HG03575 (cell line): Measurements from ENCODE around the gene MGAT5B.
"Not testable (repeated sequence)": the region's sequence is repeated elsewhere in the genome, so short reads cannot be mapped to it uniquely, and the experiment has no call there.

Source experiments
- ATAC-seq: cut with Tn5 transposase; IDR thresholded peaks from one replicate; pipeline ENCODE4 v1.9.1; 2021; ENCODE audit not compliant: unreplicated experiment, insufficient number of reproducible peaks, low FRiP score; ENCODE audit errors: extremely low read depth

The MGAT5B gene

DNA sequence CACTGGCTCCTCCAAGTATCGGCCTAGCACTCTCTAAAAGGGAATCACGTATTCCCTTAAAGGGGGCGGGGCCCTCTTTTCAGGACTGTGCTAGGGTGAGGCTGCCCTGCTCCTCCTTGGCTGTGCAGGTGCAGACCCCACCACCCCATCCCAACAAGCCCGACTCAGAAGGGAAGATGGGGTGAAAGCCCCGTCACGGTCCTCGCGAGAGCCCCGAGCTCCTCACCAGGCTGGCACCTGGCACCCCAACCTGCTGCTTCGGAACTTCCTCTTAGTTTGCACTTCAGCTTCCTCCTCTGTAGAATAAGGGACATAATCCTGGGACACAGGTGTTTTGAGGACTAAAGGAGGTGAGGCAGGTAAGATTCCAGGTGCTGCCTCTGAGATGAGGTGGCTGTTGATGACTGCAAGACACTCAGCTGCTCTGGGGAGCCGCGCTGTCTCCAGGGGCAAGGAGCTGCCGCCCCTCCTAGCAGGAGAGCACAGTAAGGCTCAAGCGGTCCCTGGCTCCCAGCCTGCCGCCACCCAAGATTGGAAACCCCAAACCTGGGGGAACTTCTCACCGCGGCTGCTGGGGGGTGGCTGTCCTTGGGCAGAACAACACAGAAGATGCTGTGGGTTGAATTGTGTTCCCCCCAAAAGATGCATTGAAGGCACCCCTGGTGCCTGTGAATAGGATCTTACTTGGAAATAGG, 88.8 kb downstream of the MGAT5B start:
- no peak for ATAC-seq

DNA sequence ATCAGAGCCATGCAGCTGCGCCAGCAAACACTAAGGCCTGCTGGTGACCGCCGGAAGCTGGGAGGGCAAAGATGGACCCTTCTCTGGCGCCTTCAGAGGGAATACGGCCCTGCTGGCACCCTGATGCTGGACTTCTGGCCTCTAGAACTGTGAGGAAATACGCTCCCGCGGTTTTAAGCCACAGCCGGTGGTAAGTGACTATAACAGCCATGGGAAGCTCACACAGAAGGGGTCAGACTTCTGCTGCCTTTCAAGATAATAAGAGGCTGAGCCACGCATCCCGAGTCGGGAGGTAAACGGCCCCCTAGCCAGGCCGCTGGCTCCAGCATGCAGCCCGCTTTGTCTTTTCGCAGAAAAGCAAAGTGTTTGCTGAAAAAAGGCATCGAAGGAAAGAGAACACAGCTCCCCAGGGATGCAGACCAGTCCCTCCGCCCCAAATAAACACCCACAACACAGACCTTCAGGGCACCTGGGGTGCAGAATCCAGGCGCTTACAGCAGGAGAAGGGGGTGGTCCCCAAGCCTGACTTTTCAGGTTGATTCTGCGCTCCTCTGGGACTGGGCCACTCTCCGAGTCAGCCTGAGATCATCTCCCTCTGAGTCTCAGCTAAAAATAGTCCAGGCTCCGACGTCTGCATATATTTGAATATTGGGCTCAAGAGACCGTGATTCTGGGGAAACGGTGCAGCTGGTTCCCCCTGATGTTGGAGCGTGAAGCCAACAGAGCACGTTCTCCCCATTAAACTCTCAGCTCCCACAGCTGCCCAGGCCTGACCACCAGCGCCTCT, 89.7 kb downstream of the MGAT5B start:
- no peak for ATAC-seq

DNA sequence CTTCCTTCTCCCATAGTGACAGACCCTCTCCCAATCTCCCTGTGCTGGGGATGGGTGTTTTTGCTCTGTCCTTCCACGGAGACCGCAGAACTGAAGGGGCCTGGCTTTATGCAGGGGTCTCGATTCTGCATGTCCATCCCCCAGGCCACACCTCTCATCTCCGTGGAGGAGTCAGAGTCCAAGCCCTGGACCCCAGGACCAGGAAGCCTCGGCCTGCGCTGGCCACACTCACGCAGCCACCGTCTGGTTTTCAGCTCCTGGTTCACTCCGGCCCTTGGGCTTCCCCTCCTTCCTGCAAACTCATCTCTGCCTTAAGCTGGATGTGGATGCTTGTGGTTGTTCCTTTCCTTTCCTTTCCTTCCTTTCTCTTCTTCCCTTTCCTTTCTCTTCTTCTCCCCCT, 90.8 kb downstream of the MGAT5B start:
- no peak for ATAC-seq

DNA sequence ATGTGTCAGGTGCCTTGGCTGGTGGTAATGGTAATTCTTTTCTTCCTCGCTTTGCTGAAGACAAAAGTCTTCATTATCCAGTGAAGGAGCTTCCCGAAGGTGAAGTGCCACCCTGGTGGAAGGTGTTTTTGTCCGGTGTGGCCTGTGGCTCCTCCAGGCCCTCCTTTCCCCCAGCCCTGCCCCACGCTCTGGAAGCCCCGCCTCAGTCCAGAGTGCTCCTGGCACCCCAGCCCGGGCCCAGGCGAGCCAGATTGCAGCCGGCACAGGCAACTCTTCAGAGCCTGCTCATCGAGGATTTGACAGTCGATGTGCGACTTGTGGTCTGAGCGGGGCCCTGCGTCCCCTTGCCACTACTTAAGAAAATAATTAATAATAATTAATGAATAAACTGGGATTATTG, 93.7 kb downstream of the MGAT5B start:
- no peak for ATAC-seq

DNA sequence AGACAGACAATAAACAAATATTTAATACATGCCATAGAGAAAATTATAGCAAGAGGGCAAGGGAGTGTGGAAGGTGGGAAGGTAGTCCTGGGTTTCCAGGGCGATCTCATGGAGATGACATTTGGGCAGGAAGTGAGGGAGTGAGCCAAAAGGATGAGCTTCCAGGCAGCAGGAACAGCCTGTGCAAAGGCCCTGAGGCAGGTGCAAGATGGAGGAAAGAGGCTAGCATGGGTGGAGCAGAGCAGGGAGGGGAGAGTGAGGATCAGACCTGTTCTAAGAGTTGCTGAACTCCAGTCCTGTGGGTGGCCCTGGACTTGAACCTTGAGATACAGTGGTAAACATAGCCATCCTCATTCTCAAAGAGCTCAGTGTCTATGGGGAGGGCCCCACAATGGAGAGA, 94.7 kb downstream of the MGAT5B start:
- no peak for ATAC-seq

DNA sequence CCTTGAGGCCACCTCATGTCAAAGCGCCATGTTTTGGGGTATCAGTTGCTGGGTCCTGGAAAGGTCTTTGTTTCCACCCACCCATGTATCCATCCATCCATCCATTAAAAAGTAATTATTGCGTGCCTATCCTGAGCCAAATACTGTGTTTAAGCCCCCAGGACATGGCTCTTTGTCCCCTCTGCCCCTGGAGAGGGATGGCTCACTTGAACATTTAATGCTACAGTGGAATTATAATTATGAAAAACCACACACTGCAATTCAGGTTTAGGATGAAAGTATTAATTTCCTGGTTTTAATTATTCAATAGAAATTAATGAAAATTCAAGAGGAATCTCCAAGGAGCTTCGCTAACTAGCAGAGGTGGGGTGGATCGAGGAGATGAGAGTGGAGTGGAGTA, 97.8 kb downstream of the MGAT5B start:
- ATAC-seq: no peak

DNA sequence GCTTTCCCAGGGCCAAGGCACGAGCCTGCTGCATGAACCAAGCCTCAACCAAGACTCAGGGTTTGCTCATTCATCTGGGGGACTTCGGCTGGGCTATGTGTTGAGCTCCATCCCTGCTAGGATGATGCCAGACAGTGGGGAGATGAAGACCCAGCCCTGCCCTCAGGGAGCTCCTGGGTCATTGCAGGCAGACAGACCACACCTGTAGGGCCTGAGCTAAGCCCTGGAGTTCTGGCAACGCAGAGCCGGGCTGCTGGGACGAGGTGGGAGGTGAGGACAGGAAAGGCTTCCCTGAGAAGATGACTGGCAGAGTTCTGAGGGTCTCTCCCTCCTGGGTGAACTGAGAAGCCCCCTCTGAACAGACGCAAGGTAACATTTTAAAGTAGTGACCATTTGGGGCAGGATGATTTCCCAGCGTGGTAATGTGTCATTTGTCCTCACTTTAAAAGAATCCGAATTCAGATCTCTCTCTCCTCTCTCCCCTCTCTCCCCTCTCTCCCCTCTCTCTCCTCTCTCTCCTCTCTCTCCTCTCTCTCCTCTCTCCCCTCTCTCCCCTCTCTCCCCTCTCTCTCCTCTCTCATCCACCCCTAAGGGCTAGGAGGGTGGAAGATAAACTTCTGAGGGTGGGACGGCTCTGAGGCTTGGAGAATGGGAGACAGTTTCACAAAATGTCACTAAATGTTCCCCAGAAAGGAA, 98.4 kb downstream of the MGAT5B start:
- no peak for ATAC-seq

DNA sequence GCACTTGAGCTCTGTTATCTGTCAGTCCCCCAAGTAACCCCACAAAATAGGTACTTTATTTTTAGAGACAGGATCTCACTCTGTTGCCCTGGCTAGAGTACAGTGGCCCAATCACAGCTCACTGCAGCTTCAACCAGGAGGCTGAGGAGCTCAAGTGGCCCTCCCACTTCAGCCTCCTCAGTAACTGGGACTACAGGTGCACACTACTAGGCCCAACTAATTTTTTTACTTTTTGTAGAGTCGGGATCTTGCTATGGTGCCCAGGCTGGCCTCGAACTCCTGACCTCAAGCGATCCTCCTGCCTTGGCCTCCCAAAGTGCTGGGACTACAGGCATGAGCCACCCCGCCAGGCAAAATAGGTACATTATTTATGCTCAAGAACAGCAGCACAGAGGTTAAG, 99.6 kb downstream of the MGAT5B start:
- no peak for ATAC-seq

DNA sequence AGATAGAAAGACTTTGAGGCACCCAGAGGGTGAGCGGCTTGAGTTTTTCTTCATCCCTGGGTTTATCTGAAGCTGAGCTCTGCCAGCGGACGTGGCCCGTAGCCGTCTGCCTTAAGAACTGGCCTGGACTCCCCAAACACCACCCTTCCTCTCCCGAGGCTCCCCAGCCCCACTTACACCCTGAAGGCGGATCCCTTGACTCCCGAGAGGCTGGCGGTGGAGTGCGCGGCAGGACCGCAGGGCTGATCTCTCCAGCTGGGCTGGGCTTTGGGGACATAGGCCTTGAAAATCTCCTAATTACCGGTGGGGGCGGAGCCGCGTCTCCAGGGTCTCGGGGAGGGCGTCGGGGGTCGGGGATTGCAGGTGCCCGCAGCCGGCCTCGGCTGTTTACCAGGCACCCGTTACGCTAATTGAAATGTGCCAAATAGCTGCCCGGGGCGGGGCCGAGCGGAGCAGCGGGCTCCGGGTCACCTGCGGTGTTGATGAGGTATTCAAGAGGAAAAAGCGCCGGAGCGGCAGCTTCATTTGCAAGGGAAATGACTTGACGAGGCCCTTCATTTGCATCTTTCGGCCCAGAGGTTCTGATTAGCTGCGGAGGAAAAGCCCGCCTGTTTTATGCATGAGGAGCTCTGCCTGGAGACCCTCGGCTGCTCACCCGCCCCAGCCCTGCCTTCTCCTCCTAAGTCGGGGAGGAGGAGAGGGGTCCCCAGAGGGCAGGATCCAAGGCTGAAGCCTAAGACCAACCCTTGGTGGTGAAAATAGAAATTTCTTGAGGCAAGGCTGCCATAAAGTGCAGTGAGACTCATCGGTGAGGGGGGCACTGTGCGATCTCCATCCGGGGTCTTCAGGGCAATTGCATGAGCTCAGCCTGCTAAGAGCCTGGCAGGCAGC, 100.7 kb downstream of the MGAT5B start:
- ATAC-seq: no peak

DNA sequence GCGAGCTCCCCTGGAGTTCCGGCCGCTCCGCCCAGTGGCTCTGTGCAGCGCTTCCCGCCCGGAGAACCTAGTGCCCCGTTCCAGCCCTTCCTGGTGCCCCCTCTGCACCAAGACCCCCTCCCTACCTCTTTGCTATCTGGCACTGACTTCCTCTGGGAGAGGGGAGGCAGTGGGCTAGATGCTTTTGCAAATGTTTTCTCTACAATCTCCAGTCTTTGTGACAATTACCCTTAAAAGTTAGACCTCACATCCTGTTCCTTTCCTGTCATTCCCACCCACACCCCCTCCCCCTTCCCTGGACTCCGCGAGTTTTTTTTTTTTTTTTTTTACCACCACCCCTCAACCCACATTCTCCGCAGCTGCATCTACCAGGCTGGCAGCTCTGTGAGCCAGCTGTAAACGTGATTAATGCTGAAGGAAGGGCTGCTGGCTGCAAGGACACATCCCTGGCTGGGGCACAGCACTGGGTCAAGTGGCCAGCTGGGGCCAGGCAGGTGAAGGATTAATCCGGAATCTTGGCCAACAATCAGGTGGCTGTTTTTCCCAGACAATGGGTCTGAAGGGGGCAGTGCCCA, 101.5 kb downstream of the MGAT5B start:
- no peak for ATAC-seq

DNA sequence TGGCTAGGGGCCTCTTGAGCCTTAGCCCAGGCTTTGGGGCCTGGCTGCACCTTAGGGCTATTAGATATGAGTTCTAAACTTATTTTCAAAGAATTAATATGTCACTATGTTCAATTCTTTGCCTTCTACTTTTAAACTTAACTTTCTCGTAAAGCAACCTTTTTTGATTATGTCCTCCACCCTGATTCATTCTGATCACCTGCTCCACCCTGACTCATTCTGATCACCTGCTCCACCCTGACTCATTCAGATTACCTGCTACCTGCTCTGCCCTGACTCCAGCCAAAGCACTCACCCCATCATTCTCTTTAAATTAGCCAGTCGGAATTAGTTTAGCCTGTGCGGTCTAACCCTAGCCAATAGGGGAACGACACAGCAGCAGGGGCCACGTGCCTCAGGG, 102.0 kb downstream of the MGAT5B start:
- ATAC-seq: not testable (repeated sequence)

DNA sequence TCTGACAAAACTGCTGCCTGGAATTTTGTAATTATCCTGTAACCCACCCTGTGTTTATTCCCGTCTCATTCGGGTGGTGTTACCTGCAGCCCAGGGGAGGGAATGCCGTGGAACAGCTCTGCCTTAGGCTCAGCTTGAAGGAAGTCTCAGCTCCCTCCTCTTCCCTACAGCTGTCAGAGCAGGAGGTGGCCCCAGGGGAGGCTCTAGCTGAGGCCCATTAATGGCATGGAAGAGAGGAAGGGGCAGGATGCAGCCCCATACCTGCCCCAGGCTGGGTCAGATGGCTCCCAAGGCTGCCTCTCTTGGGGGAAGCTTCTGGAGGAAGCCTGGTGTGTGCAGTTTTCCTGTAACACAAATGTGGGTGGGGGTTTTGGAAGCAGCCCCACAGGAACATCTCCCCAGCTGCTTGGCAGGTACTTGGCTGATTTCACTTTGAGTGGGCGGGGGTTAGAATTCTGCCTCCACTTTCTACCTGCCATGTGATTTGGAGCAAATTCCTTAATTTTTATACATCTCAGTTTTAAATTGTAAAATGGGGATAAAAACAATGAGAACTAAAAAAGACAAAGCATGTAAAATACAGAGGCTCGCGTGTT, 103.9 kb downstream of the MGAT5B start:
- ATAC-seq: no peak

DNA sequence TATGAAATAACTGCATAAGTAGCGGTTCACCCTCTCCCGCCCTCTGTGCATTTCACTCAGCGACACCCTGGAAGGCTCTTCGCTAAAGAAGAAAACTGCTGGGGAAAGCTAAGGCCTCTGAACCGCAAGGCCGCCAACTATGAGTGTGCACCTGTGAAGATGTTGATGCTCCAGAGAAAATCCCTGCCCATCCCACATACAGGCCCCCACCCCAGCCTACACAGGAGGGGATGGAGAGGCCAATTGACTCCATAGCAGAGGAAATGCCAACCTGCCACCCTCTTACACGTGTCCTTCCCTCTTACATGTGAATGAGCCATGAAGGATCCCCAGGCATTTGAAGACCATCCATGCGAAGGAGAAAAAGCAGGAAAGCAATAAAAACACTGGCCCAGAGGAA, 104.8 kb downstream of the MGAT5B start:
- no peak for ATAC-seq

DNA sequence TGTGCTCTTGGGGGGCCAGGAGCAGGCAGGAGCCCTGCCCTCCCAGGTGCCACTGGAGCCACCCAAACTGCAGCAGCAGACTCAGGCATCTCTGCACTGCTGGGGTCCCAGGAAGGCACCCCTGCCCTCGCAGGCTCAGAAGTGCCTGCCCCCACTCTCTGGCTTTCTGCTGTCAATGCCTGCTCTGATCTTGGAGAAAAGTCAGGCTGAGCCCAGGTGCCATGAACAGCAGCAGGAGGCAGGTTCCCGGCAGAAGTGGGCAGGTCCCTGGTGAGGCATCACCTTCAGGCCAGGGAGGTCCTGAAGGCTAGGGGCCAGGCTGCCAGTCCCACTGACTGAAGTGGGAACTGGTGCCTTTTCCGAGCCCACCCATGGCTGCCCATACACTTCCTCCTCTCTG, 106.5 kb downstream of the MGAT5B start:
- no peak for ATAC-seq

DNA sequence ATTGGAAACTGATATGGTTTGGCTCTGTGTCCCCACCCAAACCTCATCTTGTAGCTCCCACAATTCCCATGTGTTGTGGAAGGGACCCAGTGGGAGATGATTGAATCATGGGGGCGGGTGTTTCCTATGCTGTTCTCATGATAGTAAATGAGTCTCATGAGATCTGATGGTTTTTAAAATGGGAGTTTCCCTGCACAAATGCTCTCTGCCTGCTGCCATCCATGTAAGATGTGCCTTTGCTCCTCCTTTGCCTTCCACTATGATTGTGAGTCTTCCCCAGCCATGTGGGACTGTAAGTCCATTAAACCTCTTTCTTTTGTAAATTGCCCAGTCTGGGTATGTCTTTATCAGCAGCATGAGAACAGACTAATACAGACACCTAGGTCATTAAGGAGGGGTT, 109.8 kb downstream of the MGAT5B start:
- ATAC-seq: not testable (repeated sequence)

DNA sequence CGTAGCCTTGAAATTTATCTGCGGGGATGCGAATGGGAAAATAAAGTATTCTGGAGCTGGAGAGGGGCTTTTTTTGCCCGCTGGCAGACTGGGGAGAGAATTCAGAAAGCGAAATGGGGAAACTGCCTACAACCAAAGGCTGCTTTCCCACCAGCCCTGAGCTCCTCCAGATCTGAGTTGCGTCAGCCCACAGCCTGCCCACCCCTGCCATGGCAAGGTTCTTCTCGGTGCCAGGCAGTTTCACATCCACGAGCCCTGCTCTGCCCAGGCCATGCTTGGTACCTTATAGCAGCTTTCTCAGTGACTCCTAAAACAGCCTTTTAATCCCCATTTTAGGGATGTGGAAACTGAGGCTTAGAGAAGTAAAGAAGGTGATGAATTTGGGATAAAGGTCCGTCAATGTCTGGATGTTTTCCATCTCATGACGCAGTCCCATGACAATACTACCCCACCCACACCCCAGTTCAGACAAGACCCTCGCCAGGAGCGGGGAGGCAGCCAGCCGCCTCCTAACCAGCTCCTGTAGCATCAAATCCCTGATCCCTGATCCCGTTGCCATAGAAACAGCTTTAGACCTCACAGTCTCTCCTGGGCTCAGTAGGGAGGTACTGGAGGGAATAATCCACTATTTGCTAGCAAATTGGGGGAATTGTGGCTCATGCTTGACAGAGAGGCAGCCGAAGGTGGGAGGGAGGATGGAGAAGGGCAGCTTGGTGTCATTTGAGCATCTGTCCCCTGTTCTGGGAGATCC, 113.5 kb downstream of the MGAT5B start:
- ATAC-seq: no peak

DNA sequence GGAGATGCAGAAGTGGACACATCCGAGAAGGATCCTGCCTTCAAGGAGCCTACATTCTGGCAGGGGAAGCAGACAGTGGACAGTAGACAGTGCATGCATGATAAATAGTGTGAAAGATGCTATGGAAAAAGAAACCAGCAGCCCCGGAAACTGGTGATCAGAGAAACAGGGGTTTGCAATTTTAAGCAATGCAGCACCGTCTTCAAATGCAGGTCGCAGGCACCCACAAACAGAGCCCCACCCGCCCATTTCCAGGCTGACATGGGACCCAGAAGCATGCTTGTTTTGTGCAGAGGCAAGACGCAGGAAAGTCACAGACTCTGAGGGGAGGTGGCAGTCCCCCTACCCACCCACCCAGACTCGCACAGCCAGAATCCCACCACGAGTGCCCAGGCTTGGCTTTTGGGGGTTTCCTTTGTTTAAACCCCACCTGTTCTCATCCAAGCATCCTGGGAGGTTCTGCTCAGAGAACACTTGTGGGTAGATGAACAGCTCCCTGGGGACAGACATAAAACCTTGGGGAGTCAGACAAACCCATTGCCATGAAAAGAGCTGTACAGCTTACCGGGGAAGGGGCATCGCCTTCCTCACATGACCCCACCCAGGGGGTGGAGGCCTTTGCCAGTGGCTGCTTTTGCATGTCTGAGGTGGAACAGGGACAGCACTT, 114.3 kb downstream of the MGAT5B start:
- no peak for ATAC-seq
